ENCODE measurements around the gene RASA2.
"Not testable (repeated sequence)": the region's sequence is repeated elsewhere in the genome, so short reads cannot be mapped to it uniquely, and the experiment has no call there.

RASA2 gene

GRCh38 chr3:141459008-141459407 is 27.8 kb upstream of the RASA2 start:
- DNase-seq (ENCODE audit: low spot score), result peak; percentile 12

- DNase-seq (ENCODE audit: low spot score), result peak; percentile 80
These were observed 26.6 kb upstream of the RASA2 start for GRCh38 chr3:141460097-141460704.

- DNase-seq (ENCODE audit: low spot score), result no peak
These were observed 24.5 kb upstream of the RASA2 start for GRCh38 chr3:141462176-141462859.

GRCh38 chr3:141465221-141465620 is 21.6 kb upstream of the RASA2 start:
- DNase-seq (ENCODE audit: low spot score), result no peak

- DNase-seq (ENCODE audit: low spot score), result no peak
These were observed 20.1 kb upstream of the RASA2 start for GRCh38 chr3:141466633-141467169.

- DNase-seq (ENCODE audit: low spot score), result no peak
These were observed 17.1 kb upstream of the RASA2 start for GRCh38 chr3:141469720-141470119.

- no peak for DNase-seq (ENCODE audit: low spot score)
These were observed 15.7 kb upstream of the RASA2 start for GRCh38 chr3:141471160-141471559.

GRCh38 chr3:141476033-141476432 is 10.8 kb upstream of the RASA2 start:
- no peak for DNase-seq (ENCODE audit: low spot score)

- DNase-seq (ENCODE audit: low spot score), result no peak
These were observed 9.6 kb upstream of the RASA2 start for GRCh38 chr3:141477224-141477623.

GRCh38 chr3:141478139-141478538 is 8.7 kb upstream of the RASA2 start:
- DNase-seq (ENCODE audit: low spot score), result no peak

- not testable (repeated sequence) for DNase-seq (ENCODE audit: low spot score)
These were observed 8.0 kb upstream of the RASA2 start for GRCh38 chr3:141478840-141479239.

GRCh38 chr3:141482245-141482922 is 4.4 kb upstream of the RASA2 start:
- no peak for DNase-seq (ENCODE audit: low spot score)

GRCh38 chr3:141484701-141485287 is 2.0 kb upstream of the RASA2 start:
- no peak for DNase-seq (ENCODE audit: low spot score)

- no peak for DNase-seq (ENCODE audit: low spot score)
These were observed 959 bp upstream of the RASA2 start for GRCh38 chr3:141485641-141486495.

- no peak for DNase-seq (ENCODE audit: low spot score)
These were observed 406 bp upstream of the RASA2 start for GRCh38 chr3:141486496-141486745.

GRCh38 chr3:141487521-141488252 is 860 bp downstream of the RASA2 start:
- DNase-seq (ENCODE audit: low spot score), result peak; percentile 46

GRCh38 chr3:141489203-141489602 is 2.4 kb downstream of the RASA2 start:
- DNase-seq (ENCODE audit: low spot score), result no peak

- no peak for DNase-seq (ENCODE audit: low spot score)
These were observed 4.3 kb downstream of the RASA2 start for GRCh38 chr3:141491081-141491480.

GRCh38 chr3:141491929-141492328 is 5.1 kb downstream of the RASA2 start:
- DNase-seq (ENCODE audit: low spot score), result no peak

GRCh38 chr3:141493184-141493583 is 6.4 kb downstream of the RASA2 start:
- no peak for DNase-seq (ENCODE audit: low spot score)

- not testable (repeated sequence) for DNase-seq (ENCODE audit: low spot score)
These were observed 10.8 kb downstream of the RASA2 start for GRCh38 chr3:141497589-141497988.

Measured in hematopoietic multipotent progenitor cell treated with erythropoietin and hydrocortisone succinate and interleukin-3 and kit ligand, for 15 days (in vitro differentiated cells).